Skeletal muscle satellite cell (primary cell): Measurements from ENCODE around the gene TFR2.

Experiments
- H3K27me3 ChIP-seq: 2 replicates; pipeline ENCODE4 v1.7.0; 2013; ENCODE audit warnings: low read length; ENCODE audit not compliant: control insufficient read depth, insufficient read depth
- H3K36me3 ChIP-seq: 2 replicates; pipeline ENCODE4 v1.7.0; 2013; ENCODE audit warnings: mild to moderate bottlenecking, control low read depth, low read length; ENCODE audit not compliant: insufficient read depth
- H3K4me1 ChIP-seq: 2 replicates; pipeline ENCODE4 v1.7.0; 2013; ENCODE audit warnings: low read length; ENCODE audit not compliant: control insufficient read depth, insufficient read depth
- H3K4me2 ChIP-seq: 2 replicates; pipeline ENCODE4 v1.7.0; 2013; ENCODE audit warnings: mild to moderate bottlenecking, low read length
- H3K4me3 ChIP-seq: 2 replicates; pipeline ENCODE4 v1.7.0; 2013; ENCODE audit warnings: low read length
- H3K9ac ChIP-seq: 2 replicates; pipeline ENCODE4 v1.7.0; 2013; ENCODE audit warnings: mild to moderate bottlenecking, low read depth, low read length, moderate library complexity
- H3K9me3 ChIP-seq: replicated peaks from 2 replicates; pipeline ENCODE4 v1.7.0; 2013; ENCODE audit warnings: mild to moderate bottlenecking, control low read depth, low read length

The TFR2 gene

GRCh38 chr7:100577103-100577502, 64.2 kb downstream of the TFR2 start:
- H3K4me2 ChIP-seq: no peak overlapping the region
- H3K9ac ChIP-seq: no peak overlapping the region
- no peaks in the 10 kb centered on the region for H3K4me1 ChIP-seq
- H3K9me3 ChIP-seq: no peaks in the 10 kb centered on the region
- H3K36me3 ChIP-seq: peaks cover 76% of the 10 kb centered on the region
- no peak overlapping the region for H3K4me3 ChIP-seq
- no peaks in the 10 kb centered on the region for H3K27me3 ChIP-seq

DNA sequence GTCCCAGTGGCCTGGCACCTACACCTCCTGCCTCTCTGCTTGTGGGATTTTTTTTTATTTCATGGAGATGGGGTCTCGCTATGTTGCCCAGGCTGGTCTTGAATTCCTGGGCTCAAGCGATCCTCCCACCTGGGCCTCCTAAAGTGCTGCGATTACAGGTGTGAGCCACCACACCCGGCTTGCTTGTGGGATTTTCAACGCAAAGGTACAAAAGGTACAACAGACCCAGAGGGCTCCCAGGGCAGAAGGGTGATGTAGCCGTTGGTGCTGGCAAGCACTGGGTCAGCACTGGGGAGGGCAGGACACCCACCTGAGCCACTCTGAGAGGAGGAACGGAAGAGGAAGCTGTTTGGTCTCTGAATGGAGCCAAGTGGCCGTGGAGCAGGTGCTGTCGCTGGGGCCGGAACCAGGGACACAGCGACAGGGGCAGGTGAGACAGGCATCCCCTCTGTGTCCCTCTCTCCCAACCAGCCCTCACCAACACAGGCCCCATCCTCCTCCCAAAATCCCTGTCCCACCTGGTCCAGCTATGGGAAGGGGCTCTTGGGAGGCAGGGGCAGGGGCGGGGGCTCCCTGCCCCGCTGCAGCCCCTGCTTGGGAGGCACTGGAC, 64.9 kb downstream of the TFR2 start:
- Histone ChIP-seq H3K9me3 (no peaks in the 10 kb centered on the region), H3K36me3 (peaks cover 69% of the 10 kb centered on the region), H3K9ac (no peak overlapping the region), H3K4me2 (no peak overlapping the region), H3K4me3 (no peak overlapping the region), H3K27me3 (no peaks in the 10 kb centered on the region), H3K4me1 (no peaks in the 10 kb centered on the region)

- Histone ChIP-seq H3K4me3 (no peak overlapping the region), H3K4me2 (no peak overlapping the region), H3K9ac (no peak overlapping the region), H3K4me1 (no peaks in the 10 kb centered on the region), H3K27me3 (no peaks in the 10 kb centered on the region), H3K9me3 (no peaks in the 10 kb centered on the region), H3K36me3 (peaks cover 63% of the 10 kb centered on the region)
These were observed 65.5 kb downstream of the TFR2 start for GRCh38 chr7:100575746-100576383.

DNA sequence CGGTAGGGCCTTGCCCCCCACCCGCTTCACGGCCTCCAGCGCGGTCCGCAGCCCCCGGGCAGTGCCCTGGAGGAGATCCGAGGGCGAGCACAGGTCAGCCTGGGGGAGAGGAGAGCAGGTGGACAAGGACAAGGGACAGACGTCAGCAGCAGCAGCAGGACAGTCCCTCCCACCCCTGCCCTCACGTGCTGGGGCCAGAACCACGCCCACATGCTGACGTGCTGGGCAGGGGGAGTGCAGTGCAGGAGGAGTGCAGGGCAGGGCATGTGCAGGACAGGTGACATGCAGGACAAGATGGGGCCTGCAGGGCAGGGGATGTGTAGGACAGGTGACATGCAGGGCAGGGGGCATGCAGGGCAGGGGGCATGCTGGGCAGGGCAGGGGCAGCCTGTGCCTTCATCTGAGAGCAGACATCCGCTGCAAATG, 66.1 kb downstream of the TFR2 start:
- peaks cover 3% of the 10 kb centered on the region for H3K4me1 ChIP-seq
- H3K4me2 ChIP-seq: no peak overlapping the region
- H3K27me3 ChIP-seq: no peaks in the 10 kb centered on the region
- H3K4me3 ChIP-seq: no peak overlapping the region
- peaks cover 58% of the 10 kb centered on the region for H3K36me3 ChIP-seq
- H3K9me3 ChIP-seq: no peaks in the 10 kb centered on the region
- no peak overlapping the region for H3K9ac ChIP-seq

DNA sequence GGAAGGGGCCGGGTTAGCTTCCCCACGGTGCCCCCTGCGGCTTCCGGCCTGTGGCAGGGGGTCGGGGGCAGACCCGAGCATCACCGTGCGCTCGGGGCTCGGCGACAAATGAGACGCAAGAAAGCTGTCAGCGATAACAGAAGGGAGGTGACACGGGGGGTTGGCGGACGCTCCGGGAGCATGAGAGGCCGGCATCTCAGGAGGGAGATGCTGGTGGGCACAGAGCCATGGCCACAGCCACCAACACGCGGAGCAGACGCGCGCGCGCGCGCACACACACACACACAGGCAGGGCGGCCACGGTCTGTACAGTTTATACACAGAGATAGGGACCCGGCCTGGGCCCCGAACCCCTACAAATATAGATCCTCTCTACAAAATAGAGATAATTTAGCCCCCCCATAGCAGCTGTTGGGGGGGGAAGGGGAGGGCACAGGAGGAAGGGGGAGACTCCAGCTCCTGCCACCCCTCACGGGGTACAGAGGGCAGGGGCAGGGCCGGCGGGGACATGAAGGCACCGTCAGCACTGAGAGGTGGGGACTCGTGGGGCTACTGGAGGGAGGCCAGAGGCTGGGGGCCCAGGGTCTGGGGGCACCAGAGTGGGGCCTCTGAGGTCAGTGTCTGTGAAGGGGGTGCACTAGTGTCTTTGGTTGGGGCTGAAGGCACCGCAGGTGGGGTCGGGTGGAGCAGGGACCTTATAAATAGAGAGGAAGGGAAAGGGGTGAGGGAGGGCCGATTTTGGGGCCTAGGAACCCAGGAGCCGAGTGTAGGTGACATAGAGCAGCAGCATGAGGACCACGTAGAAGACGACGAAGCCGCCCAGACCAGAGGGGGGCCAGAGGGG, 66.8 kb downstream of the TFR2 start:
- H3K36me3 ChIP-seq: peaks cover 51% of the 10 kb centered on the region
- no peaks in the 10 kb centered on the region for H3K27me3 ChIP-seq
- no peak overlapping the region for H3K4me2 ChIP-seq
- H3K9ac ChIP-seq: no peak overlapping the region
- H3K4me3 ChIP-seq: no peak overlapping the region
- peaks cover 9% of the 10 kb centered on the region for H3K4me1 ChIP-seq
- no peaks in the 10 kb centered on the region for H3K9me3 ChIP-seq

DNA sequence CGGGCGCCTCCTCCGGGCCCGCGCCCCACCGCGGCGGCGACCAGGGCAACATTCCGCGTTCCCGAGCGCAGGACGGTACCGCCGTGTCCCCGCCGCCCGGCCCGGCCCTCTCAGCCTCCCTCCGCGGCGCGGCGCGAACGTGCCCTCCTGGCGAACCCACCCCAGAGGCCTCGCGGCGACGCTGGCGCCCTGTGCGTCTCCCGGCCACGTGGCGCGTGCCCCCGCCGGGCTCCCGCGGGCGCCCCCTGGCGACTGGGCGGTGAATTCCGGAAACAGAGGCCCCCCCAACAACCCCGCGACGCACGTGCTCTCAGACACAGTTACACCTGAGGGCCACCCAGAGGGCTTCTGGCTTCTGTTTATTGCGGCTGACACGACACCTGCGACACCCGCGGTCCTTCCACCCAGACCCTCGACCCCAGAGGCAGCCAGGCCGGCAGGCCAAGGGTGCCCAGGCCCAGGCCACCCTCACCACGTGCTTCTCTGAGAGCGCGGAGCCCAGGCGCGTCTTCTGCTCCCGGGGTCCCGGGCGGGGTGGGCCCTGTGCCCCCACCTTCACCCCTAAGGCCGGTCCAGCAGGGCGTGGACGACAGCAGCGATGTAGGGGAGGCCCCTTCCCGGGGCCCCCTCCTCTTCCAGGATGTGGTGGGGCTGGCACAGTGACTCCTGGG, 67.5 kb downstream of the TFR2 start, which contains the start of gene SAP25:
TSS of gene SAP25 (minus strand) at position 210 of the 671 bp plus-strand sequence. CDS start at position 52, 158 bp downstream.
- Histone ChIP-seq H3K4me2 (no peak within 1 kb of the TSS), H3K36me3 (peaks cover 47% of the 10 kb centered on the region), H3K4me1 (peaks cover 12% of the 10 kb centered on the region), H3K9ac (no peak within 1 kb of the TSS), H3K4me3 (no peak within 1 kb of the TSS), H3K9me3 (no peaks in the 10 kb centered on the region), H3K27me3 (no peaks in the 10 kb centered on the region)

DNA sequence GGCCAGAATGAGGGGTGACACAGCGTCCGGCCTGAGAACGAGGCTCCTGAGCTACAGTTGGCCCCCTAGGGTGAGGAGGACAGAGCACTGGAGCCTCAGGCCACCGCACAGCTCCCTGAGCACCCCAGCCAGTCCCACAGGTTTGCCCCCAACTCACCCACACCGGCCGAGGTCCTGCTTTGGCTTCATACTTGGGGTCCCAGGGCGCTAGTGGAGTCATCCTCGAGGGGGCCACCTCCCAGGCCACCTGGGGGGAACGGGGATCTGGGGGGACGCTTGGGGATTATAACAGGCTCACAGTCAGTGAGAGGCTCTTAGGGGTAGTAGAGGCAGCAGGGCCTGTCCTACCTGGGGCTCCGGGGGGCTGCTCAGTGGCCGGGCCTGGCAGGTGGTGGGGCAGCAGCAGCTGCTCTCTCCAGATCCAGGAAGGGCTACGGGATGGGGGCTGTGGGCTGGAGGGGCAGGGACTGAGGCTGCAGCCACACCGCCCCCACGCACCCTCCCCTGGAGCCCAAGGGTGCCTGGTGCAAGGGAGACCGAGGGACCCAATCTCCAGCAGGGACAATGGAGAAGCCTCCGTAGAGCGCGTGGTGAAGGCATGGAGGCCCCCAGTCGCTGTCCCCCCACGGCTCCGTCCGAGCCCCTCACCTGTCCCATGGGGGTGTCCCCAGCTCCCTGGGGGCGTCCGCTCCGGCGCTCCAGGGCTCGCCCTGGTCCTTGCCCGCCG, 68.2 kb downstream of the TFR2 start:
- Histone ChIP-seq H3K9ac (no peak overlapping the region), H3K4me3 (no peak overlapping the region), H3K9me3 (no peaks in the 10 kb centered on the region), H3K36me3 (peaks cover 40% of the 10 kb centered on the region), H3K27me3 (no peaks in the 10 kb centered on the region), H3K4me1 (peaks cover 12% of the 10 kb centered on the region), H3K4me2 (no peak overlapping the region)

GRCh38 chr7:100572281-100572948, 68.9 kb downstream of the TFR2 start:
- Histone ChIP-seq H3K9ac (no peak overlapping the region), H3K4me3 (no peak overlapping the region), H3K9me3 (no peaks in the 10 kb centered on the region), H3K4me2 (no peak overlapping the region), H3K4me1 (peaks cover 14% of the 10 kb centered on the region), H3K36me3 (peaks cover 33% of the 10 kb centered on the region), H3K27me3 (no peaks in the 10 kb centered on the region)

DNA sequence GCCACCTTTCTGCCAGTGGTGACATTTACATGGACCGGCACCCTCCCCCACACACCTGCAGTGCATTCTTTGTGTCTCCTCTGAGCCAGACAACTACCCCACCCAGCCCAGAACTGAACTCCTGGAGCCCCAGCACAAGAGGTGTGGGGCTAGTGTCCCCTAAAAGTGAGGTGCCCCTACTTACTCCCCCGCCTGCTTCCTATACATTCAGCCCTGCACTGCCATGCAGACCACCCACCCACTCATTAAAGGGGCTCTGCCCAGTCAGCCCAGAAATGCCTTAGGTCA, 69.6 kb downstream of the TFR2 start:
- H3K36me3 ChIP-seq: peaks cover 27% of the 10 kb centered on the region
- H3K4me2 ChIP-seq: no peak overlapping the region
- H3K9me3 ChIP-seq: no peaks in the 10 kb centered on the region
- no peak overlapping the region for H3K4me3 ChIP-seq
- H3K27me3 ChIP-seq: no peaks in the 10 kb centered on the region
- H3K9ac ChIP-seq: no peak overlapping the region
- peaks cover 17% of the 10 kb centered on the region for H3K4me1 ChIP-seq

DNA sequence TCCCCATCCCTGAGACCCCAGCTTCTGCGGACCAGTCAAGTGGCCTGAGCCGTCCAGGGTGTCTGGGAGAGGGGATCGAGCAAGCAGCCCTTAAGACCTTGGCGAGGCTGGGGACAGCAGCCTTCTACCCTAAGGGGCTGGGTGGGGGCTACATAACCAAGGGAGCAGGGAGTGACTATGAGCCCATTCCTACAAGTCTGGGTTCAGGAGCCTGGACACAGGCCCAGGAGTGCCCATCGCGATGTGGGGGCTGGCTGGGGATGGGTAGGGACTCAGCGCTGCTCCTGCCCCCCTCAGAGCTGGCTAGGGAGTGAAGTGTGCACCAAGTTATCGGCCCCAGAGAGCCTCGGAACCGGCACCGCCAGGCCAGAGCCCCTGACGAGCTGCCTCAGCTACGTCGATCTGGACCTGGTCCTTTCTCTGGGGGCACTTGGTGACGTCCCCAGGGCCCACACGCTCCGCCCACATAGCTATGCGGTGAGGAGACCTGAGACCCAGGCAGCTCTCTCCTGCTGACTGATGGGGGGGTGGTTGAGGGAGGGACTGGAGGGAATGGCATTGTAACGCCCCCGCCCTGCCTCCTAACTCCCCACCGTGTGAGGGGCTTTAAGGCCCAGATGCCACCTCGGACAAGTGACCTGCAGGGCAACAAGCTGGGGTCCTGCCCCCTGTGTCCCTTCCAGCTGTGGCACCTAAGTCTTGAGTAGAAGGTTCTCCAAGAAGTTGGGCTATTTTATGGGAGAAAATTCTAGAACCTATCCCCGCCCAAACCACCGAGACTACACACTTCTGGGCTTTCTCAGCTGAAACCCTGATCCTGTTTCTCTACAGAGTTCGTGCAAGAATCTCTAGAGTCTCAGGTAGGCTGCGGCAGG, 70.2 kb downstream of the TFR2 start:
- Histone ChIP-seq H3K9ac (no peak overlapping the region), H3K36me3 (peaks cover 23% of the 10 kb centered on the region), H3K4me2 (no peak overlapping the region), H3K4me3 (no peak overlapping the region), H3K4me1 (peaks cover 17% of the 10 kb centered on the region), H3K9me3 (no peaks in the 10 kb centered on the region), H3K27me3 (no peaks in the 10 kb centered on the region)
